GM19035 (cell line): ENCODE measurements around the gene ZNF440.
"Not testable (repeated sequence)": the region's sequence is repeated elsewhere in the genome, so short reads cannot be mapped to it uniquely, and the experiment has no call there.

Experiments used
- ATAC-seq: cut with Tn5 transposase; IDR thresholded peaks from one replicate; pipeline ENCODE4 v1.9.1; 2021; ENCODE audit not compliant: unreplicated experiment

The ZNF440 gene

DNA sequence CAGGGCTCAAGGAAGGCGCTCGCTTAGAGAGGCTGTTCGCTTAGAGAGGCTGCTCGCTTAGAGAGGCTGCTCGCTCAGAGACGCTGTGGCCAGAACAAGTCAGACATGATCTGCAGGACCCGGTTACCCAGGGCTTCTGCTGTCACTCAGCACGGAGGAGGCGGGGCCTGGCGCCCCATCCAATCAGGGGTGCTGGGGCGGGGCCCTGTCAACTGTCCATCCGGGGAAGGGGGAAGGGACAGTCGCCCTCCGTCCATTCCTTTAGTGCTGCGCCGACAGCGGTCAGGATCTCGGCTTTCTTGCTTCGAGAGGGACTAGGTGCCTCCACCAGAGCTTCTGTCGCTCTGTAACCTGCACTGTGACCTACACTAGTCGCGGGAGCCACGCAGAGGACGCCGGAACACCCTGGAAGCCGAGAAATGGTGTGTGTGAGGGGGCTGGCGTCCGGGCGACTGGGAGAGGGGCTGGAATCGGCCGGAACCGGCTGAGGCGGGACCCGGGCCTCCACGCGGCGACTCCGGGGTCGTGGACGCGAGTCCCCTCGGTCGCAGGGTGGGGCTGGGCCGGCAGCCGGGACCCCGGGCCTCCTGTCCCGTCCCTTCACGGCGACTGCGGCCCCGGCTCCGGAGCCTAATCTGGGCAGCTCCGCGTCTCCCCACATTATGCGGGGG, at the start of gene ZNF440:
Gene ZNF440 (plus strand): TSS at position 245 of the 671 bp plus-strand sequence. CDS start 175 bp downstream, at position 420.
- peak; percentile 98 for ATAC-seq

DNA sequence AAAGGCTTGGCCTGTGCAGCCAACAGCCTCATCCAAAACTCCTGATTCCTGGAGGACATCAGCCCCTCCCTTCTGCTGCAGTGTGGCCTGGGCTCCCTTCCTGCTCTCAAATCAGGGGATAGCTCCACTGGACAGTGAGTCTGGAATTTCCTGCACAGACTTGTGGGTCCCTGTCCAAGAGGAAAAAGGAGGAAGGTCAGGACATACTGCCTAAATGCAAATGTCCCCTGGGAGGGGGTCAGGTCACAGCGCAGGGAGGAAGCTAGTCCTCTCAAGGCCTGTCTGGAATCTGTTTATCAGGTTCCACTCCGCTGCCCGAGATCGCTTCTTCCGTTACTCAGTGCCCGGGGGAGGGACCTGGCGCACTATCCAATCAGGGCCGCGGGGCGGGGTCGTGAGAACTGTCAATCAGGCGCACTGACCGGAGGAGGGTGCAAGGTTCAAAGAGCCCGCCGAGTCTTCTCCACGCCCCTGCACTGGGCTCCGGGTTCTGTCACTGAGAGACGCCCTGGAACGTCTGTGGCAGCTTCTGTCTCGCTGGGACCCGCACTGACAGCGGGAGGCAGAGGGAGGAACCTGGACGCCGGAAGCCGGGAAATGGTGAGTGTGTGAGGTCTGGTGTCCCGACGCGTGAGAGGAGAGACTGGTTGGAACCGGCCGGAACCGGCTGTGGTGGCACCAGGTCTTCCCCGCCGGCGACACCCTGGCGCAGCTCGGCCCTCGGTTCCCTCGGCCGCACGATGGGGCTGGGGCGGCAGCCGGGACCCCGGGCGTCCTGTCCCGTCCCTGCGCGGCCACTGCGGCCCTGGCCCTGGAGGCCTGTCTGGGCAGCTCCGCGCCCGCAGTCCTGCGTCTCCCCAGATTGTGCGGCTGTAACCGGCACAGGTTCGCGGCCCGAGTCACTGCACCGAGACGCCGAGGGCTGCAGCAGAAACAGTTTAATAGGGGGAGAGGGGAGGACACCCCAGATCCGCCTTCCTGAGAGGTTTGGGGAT, 47.2 kb upstream of the ZNF440 start, which contains the start of gene ZNF441:
Gene ZNF441 (plus strand): TSS at position 404 of the 995 bp plus-strand sequence. CDS start 194 bp downstream, at position 598.
- ATAC-seq, result peak; percentile 94

DNA sequence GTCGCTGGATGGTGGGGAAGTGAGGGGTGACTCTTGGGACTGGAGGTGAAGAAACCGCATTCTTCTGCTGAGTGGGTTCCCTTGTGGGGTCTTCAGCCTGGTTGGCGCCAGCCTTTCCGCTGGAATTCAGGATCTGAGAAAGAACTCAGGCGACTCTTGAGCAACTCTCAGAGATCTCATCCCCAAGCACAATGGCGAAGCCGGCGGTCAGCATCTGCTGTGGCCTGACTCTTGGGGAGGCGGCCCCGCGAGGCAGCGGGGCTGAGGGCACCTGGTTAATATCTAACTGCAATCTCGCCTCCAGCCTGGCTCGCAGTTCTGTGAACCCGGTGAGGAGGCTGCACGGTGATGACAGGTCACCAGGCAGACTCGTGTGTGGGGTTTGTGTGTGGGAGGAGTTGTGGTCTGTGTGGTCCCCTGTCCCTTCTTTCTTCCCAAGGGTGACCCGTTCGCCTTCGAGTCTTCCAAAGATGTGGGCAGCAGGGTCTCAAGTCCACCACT, 46.4 kb upstream of the ZNF440 start:
- ATAC-seq, result no peak

DNA sequence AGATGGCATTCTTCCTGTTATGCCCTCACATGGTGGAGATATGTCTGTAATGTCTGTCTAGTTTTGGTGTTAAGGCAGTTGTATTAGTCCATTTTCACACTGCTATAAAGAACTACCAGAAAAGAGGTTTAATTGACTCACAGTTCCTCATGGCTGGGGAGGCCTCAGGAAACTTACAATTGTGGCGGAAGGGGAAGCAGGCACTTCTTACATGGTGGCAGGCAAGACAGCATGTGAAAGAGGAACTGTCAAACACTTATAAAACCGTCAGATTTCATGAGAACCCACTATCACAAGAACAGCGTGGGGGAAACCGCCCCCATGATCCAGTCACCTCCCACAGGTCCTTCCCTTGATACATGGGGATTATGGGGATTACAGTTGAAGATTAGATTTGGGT, 44.1 kb upstream of the ZNF440 start:
- ATAC-seq, result no peak

DNA sequence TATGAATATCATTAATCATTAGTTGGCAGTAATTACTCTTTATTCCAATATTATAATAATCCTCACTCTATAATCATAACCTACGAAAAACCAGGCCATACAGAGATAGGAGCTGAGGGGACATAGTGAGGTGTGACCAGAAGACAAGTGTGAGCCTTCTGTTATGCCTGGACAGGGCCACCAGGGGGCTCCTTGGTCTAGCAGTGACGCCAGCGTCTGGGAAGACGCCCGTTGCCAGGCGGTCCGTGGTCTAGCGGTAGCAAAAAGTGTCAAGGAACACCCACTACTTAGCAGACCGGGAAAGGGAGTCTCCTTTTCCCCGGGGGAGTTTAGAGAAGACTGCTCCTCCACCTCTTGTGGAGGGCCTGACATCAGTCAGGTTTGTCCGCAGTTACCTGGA, 42.6 kb upstream of the ZNF440 start:
- ATAC-seq, result not testable (repeated sequence)

DNA sequence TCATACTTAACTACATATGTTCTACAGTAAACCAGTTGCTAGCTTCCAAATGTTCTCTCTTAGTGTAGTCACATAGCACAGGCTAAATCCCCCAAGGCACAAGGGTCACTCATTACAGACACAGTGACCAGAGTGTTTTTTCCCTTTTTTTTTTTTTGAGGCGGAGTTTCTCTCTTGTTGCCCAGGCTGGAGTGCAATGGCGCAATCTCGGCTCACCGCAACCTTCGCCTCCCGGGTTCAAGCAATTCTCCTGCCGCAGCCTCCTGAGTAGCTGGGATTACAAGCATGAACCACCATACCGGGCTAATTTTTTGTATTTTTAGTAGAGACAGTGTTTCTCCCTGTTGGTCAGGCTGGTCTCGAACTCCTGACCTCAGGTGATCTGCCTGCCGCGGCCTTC, 37.4 kb upstream of the ZNF440 start:
- not testable (repeated sequence) for ATAC-seq

DNA sequence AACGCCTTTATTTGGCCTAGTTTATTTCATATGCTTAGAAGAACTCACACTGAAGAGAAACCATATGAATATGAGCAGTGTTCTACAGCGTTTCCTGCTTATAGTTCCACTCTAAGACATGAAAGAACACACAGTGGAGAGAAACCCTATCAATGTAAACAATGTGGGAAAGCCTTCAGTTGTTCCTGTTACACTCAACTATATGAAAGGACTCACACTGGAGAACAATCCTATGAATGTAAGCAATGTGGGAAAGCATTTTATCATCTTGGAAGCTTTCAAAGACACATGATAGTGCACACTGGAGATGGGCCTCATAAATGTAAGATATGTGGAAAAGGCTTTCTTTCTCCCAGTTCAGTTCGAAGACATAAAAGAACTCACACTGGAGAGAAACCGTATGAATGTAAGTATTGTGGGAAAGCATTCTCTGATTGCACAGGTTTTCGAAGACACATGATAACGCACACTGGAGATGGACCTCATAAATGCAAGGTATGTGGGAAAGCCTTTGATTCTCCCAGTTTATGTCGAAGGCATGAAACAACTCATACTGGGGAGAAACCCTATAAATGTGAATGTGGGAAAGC, 33.5 kb upstream of the ZNF440 start:
- no peak for ATAC-seq

DNA sequence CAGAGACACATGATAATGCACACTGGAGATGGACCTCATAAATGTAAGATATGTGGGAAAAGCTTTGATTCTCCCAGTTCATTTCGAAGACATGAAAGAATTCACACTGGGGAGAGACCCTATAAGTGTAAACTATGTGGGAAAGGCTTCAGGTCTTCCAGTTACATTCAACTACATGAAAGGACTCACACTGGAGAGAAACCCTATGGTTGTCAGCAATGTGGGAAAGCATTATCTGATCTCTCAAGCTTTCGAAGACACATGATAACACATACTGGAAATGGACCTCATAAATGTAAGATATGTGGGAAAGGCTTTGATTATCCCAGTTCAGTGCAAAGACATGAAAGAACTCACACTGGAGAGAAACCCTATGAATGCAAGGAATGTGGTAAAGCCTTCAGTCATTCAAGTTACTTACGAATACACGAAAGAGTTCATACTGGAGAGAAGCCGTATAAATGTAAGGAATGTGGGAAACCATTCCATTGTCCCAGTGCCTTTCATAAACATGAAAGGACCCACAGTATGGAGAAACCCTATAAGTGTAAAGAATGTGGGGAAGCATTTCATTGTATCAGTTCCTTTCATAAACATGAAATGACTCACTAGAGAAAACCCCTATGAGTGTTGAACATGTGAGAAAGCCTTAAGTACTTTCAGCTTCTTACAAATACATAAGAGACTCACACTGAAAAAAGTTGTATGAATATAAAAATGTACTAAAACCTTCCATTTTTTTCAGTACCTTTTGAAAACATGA, 32.6 kb upstream of the ZNF440 start:
- no peak for ATAC-seq

DNA sequence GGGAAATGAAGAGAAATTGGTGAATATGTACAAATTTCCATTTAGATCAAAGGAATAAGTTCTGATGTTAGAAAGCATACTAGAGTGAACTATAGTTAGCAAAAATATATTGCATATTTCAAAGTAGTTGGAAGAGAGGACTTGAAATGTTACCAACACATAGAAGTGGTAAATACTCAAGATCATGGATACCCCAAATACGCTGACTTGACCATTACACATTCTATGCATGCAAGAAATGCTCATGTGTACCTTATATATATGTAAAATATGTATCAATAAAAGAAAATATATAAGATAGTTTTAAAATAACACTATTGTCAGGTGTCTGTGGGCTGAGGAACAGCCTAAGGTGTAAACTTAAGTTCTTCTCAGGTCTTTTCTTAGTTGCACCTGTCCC, 30.3 kb upstream of the ZNF440 start:
- ATAC-seq, result no peak

DNA sequence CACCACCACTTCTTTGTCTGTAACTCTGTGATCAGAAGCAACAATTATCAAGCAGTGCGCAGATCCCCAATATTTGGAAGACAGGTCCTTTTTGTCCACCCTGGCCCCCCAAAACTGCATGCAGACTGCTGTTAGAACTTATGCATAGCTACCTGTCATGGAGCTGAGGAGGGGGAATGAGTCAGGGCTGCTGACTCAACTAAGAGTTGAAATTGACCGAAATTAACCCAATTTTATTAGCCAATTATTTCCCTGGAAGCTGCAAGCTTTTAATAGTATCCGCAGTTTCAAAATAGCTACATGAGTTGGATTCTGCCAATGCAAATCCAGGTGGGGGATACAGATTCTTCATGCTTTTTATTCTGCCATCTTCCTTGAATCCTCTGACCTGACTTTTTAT, 29.7 kb upstream of the ZNF440 start:
- ATAC-seq, result no peak

DNA sequence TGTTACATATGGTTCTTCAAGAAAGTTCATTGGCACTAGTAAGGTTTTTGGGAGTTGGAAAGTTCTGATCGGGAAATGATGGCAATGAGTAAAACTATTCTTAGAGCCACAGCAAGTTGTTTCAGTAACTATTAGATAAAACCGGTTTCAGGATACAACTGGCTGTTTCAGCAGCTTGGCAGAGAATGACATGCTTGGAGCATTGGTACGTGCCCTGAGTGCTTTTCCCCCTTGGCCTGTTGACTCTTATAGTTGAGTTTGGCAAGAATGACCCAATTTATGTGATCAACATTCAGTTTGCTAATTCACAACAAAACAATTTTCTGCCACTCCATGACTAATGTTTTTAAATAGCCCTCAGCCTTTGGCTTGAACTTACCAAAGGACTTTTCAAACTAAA, 26.5 kb upstream of the ZNF440 start:
- ATAC-seq, result no peak

DNA sequence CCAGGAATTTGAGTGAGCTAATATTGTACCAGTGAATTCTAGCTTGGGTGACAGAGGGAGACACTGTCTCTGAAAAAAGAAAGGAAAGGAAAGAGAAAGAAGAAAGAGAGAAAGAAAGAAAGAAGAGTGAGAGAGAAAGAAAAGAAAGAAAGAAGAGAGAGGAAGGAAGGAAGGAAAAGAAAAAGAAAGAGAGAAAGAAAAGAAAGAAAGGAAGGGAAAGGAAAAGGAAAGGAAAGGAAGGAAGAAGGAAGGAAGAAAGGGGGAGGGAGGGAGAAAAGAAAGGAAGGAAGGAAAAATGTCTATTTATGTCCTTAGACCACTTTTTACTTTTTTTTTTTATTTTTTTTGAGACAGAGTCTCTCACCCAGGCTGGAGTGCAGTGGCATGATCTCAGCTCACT, 21.1 kb upstream of the ZNF440 start:
- no peak for ATAC-seq

DNA sequence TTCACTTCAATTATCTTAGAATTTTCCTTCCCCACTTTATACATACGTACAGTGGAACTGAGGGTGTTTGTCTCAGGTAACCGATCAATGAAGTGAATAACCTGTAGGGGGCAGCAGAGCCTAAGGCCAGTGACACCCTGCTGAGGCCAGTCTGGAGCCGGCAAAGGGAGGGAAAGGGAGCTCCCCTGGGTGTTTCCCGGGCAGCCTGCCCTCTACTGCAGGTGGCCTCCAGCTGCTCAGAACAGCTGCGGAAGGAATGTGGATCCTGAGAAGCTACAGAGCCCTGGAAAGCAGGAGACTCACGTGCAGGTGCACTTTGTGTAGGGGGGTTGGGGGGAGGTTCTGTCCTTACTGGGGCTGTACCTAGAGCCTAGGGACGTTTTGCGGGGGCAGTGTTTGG, 16.6 kb upstream of the ZNF440 start:
- ATAC-seq, result no peak

DNA sequence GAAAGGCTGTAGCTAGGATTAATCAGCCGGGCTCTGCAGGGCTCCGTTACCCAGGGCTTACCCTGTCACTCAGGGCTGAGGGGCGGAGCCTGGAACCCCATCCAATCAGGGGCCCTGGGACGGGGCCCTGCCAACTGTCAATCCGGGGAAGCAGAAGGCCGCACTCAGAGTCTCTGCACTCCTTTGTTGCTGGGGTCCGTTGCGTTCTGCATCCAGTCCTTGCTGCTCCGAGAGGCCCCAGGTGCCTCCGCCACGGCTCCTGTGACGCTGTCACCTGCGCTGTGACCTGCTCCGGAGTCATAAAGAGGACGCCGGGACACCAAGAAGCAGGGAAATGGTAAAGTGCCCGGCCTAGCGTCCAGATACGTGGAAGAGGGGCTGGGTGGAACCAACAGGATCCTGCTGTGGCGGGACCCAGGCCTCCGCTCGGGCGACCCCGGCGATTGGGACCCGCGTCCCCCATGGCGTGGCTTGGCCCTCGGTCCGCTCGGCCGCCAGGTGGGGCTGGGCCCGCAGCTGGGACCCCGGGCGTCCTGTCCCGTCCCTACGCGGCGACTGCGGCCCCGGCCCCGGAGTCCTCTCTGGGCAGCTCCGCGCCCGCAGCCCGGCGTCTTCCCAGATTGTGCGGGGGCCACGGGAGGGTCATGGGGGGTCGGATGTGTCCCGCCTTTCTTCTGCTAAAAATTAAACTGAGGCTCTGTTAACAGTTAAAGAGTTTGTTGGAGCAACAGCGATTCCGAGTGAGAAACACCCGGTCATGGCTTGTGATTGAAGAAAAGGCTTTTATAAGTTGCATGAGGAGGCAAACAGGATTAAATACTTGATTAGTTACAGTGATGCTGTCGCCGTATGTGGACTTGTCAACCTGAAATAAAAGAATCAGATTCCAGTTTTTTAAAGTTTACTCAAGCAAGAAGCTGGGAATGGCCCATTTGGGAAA, 15.4 kb upstream of the ZNF440 start, which contains the start of gene ZNF491:
Gene ZNF491 (plus strand): TSS at position 133 of the 940 bp plus-strand sequence. CDS start 7,431 bp downstream, outside the sequence.
- peak; percentile 92 for ATAC-seq

DNA sequence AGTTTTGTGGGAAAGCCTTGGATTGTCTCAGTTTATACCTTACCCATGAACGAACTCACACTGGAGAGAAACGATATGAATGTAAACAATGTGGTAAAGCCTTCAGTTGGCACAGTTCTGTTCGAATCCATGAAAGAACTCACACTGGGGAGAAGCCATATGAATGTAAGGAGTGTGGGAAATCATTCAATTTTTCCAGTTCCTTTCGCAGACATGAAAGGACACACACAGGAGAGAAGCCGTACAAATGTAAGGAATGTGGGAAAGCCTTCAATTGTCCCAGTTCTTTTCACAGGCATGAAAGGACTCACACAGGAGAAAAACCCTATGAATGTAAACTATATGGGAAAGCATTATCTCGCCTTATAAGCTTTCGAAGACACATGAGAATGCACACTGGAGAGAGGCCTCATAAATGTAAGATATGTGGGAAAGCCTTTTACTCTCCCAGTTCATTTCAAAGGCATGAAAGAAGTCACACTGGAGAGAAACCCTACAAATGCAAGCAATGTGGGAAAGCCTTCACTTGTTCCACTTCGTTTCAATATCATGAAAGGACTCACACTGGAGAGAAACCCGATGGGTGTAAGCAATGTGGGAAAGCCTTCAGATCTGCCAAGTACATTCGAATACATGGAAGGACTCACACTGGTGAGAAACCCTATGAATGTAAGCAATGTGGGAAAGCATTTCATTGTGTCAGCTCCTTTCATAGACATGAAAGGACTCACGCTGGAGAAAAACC, 7.5 kb upstream of the ZNF440 start:
- ATAC-seq, result no peak

DNA sequence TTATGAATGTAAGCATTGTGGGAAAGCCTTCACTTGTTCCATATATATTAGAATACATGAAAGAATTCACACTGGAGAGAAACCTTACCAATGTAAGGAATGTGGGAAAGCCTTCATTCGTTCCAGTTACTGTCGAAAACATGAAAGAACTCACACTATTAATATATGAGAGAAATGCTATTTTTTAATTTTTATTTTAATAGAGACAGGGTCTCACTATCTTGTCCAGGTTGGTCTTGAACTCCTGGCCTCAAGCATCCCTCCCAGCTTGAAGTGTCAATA, 7.0 kb upstream of the ZNF440 start:
- ATAC-seq, result no peak

DNA sequence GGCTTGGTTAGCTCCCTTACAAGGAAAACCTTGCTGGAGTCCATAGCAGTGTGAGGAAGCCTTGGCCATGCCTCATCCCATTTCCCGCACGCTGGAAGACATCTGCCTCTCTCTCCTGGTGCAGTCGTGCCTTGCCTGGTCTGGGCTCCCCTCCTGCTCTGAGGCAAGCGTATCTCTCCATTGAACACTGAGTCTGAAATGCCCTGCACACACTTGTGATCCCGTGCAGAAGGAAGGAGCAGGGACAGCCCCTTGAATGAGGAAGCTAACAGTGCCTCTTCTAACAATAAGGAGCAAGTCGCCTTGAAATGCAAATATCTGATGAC, 407 bp upstream of the ZNF440 start:
- no peak for ATAC-seq

DNA sequence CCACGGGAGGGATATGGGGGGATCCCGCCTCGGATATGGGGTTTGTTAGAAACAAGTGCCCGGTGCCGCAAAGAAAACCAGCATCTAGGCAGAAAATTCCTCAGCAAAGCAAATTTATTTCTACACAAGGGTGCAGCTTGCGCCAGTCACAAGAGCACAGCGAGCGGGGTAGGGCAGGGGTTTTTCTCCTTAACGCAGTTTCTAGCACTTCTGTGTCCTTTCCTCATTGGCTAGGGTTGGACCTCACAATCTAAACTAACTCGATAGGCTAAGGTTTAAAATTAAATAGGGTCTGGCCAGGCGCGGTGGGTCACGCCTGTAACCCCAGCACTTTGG, 595 bp downstream of the ZNF440 start:
- ATAC-seq, result no peak

DNA sequence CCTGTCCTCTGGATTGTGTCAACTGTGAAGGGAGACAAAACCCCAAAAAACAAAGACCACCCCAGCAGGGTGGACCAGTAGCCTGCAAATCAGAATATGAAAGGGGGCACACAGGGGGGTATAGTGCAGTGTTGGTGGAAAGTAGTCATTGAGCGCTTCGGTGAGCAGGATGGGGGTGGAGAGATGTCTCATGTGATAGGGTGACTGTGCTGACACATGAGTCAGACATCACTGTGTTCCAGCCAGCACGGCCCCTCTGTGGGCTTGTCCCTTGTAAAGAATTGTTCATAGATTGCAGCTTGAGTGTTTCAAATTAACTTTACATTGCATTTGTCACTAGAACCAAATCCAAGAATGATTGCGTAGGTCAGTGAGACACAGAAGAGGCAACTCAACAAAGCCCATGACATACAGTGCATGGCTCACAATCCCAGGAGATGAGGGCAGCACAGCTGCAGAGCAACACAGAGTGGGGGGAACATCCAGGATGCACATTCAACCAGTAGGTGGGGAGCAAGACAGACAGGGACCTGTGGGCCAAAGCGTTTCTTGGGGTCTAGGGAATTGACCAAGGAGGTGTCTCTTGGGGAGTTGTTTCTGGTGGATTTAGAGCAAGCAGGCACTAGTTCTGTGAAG, 7.5 kb downstream of the ZNF440 start:
- no peak for ATAC-seq
